Measurements from ENCODE around the gene CA11.

DNA sequence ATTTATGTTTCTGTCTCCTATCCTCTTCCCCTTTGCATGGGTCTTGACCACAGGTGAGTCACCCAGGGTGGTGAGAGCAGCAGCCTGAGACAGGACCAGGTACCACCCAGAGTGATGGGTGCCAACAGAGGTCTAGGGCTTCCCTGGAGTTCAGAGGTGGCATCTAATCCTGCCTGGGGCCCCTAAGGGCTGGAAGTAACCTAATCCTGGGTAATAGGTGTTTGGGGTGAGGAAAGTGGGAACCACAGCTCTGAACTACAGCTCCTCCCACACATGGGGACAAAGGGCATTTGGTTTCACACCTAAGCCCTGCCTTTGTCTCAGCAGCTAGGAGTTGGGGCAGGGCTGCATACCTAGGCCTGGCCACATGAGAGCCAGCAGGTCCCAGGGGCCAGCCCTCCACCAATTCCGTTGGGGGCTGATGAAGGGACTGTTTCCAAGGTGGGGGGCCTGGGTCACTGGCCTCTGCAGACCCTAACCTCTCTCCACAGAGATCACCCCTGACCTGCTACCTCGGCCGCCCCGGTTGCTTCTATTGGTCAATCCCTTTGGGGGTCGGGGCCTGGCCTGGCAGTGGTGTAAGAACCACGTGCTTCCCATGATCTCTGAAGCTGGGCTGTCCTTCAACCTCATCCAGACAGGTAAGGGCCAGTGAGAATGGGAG is 18.7 kb downstream of the CA11 start:
- TF ChIP-seq POLR2A (IDR thresholded peaks at IDR 0.05), result no peak
- TF ChIP-seq, protein P1, sequence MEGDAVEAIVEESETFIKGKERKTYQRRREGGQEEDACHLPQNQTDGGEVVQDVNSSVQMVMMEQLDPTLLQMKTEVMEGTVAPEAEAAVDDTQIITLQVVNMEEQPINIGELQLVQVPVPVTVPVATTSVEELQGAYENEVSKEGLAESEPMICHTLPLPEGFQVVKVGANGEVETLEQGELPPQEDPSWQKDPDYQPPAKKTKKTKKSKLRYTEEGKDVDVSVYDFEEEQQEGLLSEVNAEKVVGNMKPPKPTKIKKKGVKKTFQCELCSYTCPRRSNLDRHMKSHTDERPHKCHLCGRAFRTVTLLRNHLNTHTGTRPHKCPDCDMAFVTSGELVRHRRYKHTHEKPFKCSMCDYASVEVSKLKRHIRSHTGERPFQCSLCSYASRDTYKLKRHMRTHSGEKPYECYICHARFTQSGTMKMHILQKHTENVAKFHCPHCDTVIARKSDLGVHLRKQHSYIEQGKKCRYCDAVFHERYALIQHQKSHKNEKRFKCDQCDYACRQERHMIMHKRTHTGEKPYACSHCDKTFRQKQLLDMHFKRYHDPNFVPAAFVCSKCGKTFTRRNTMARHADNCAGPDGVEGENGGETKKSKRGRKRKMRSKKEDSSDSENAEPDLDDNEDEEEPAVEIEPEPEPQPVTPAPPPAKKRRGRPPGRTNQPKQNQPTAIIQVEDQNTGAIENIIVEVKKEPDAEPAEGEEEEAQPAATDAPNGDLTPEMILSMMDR (IDR thresholded peaks at IDR 0.05), result no peak

Measured in heart left ventricle (tissue), 13 donors.